ENCODE measurements around the gene NRXN3. TPM values are rescaled to one million over a fixed set of nuclear protein-coding genes. Genes with fewer than 3 reads are reported as not detected.

The NRXN3 gene
- total and polyA plus RNA-seq, 4 donors: 0.07 to 1.2 (median 0.23) TPM

- 57% methylated on average over 3 of the region's 3 CpGs for WGBS
- no peak overlapping the region for H3K27ac ChIP-seq (ENCODE audit: low read depth in 1 of 2, low read length in 2 of 2)
- H3K36me3 ChIP-seq (ENCODE audit: control insufficient read depth in 4 of 4, insufficient read depth in 3 of 4, low read depth in 1 of 4, low read length in 3 of 4): no peaks in the 10 kb centered on the region
These were observed 146.6 kb downstream of the NRXN3 start for GRCh38 chr14:78316786-78317185.

GRCh38 chr14:78319406-78319805 is 149.2 kb downstream of the NRXN3 start:
- Histone ChIP-seq H3K27ac (ENCODE audit: low read depth in 1 of 2, low read length in 2 of 2) (no peak overlapping the region), H3K9ac (ENCODE audit: low read depth in 1 of 2, low read length in 2 of 2) (no peak overlapping the region), H3K9me3 (ENCODE audit: control insufficient read depth in 4 of 4, low read length in 3 of 4) (no peaks in the 10 kb centered on the region), H3K36me3 (ENCODE audit: control insufficient read depth in 4 of 4, insufficient read depth in 3 of 4, low read depth in 1 of 4, low read length in 3 of 4) (no peaks in the 10 kb centered on the region), H3K27me3 (ENCODE audit: control insufficient read depth in 4 of 4, insufficient read depth in 4 of 4, low read length in 3 of 4) (peaks cover 0 to 3% (median 0%) of the 10 kb centered on the region in 4 donors), H3K4me3 (ENCODE audit: low read depth in 1 of 3, low read length in 3 of 3) (no peak overlapping the region), H3K4me1 (ENCODE audit: control insufficient read depth in 4 of 4, insufficient read depth in 4 of 4, low read length in 3 of 4) (no peaks in the 10 kb centered on the region)
- TF ChIP-seq FOXA1 (IDR thresholded peaks at IDR 0.05) (no peak), HNF4G (IDR thresholded peaks at IDR 0.05) (no peak), CTCF (IDR thresholded peaks at IDR 0.05; ENCODE audit: low read depth, low read length, missing input control) (no peak), TAF1 (conservative IDR thresholded peaks at IDR 0.05) (no peak), YY1 (IDR thresholded peaks at IDR 0.05) (no peak), EGR1 (IDR thresholded peaks at IDR 0.05; ENCODE audit: low read depth in 2 of 2) (no peak)
- peak; percentile 72 for DNase-seq (ENCODE audit: low spot score)
- WGBS: 62% methylated on average over 2 of the region's 2 CpGs

More at GRCh38 chr14:78316786-78317185, 146.6 kb downstream of the NRXN3 start:
- peaks cover 0 to 3% (median 1%) of the 10 kb centered on the region in 4 donors for H3K27me3 ChIP-seq (ENCODE audit: control insufficient read depth in 4 of 4, insufficient read depth in 4 of 4, low read length in 3 of 4)
- no peaks in the 10 kb centered on the region for H3K9me3 ChIP-seq (ENCODE audit: control insufficient read depth in 4 of 4, low read length in 3 of 4)
- no peak for DNase-seq (ENCODE audit: low spot score)
- no peak overlapping the region for H3K9ac ChIP-seq (ENCODE audit: low read depth in 1 of 2, low read length in 2 of 2)
- H3K4me3 ChIP-seq (ENCODE audit: low read depth in 1 of 3, low read length in 3 of 3): no peak overlapping the region
- H3K4me1 ChIP-seq (ENCODE audit: control insufficient read depth in 4 of 4, insufficient read depth in 4 of 4, low read length in 3 of 4): no peaks in the 10 kb centered on the region
- no peak for TF ChIP-seq ZBTB33 (IDR thresholded peaks at IDR 0.05)
- TF ChIP-seq YY1 (IDR thresholded peaks at IDR 0.05): no peak
- TF ChIP-seq NR2F2 (IDR thresholded peaks at IDR 0.05): no peak
- no peak for TF ChIP-seq HNF4G (IDR thresholded peaks at IDR 0.05)
- TF ChIP-seq SP1 (IDR thresholded peaks at IDR 0.05): no peak
- no peak for TF ChIP-seq GABPA (IDR thresholded peaks at IDR 0.05 in 1 of 2, conservative IDR thresholded peaks at IDR 0.05 in 1 of 2)
- TF ChIP-seq RXRA (IDR thresholded peaks at IDR 0.05): no peak
- no peak for TF ChIP-seq HNF4A (conservative IDR thresholded peaks at IDR 0.05)
- TF ChIP-seq EGR1 (IDR thresholded peaks at IDR 0.05; ENCODE audit: low read depth in 2 of 2): no peak

- peaks cover 0 to 3% (median 0%) of the 10 kb centered on the region in 4 donors for H3K27me3 ChIP-seq (ENCODE audit: control insufficient read depth in 4 of 4, insufficient read depth in 4 of 4, low read length in 3 of 4)
- no peak overlapping the region for H3K4me3 ChIP-seq (ENCODE audit: low read depth in 1 of 3, low read length in 3 of 3)
- H3K9me3 ChIP-seq (ENCODE audit: control insufficient read depth in 4 of 4, low read length in 3 of 4): no peaks in the 10 kb centered on the region
- H3K9ac ChIP-seq (ENCODE audit: low read depth in 1 of 2, low read length in 2 of 2): no peak overlapping the region
- no peaks in the 10 kb centered on the region for H3K36me3 ChIP-seq (ENCODE audit: control insufficient read depth in 4 of 4, insufficient read depth in 3 of 4, low read depth in 1 of 4, low read length in 3 of 4)
- H3K4me1 ChIP-seq (ENCODE audit: control insufficient read depth in 4 of 4, insufficient read depth in 4 of 4, low read length in 3 of 4): no peaks in the 10 kb centered on the region
- H3K27ac ChIP-seq (ENCODE audit: low read depth in 1 of 2, low read length in 2 of 2): no peak overlapping the region
- WGBS: 19% methylated on average over 12 of the region's 12 CpGs
- peak; percentile 57 for DNase-seq (ENCODE audit: low spot score)
- TF ChIP-seq RAD21 (IDR thresholded peaks at IDR 0.05): no peak
- no peak for TF ChIP-seq ATF3 (IDR thresholded peaks at IDR 0.05)
- TF ChIP-seq TAF1 (conservative IDR thresholded peaks at IDR 0.05): no peak
- TF ChIP-seq YY1 (IDR thresholded peaks at IDR 0.05): no peak
- TF ChIP-seq FOXA1 (IDR thresholded peaks at IDR 0.05): no peak
- TF ChIP-seq RXRA (IDR thresholded peaks at IDR 0.05): no peak
- TF ChIP-seq NR2F2 (IDR thresholded peaks at IDR 0.05): no peak
- no peak for TF ChIP-seq EGR1 (IDR thresholded peaks at IDR 0.05; ENCODE audit: low read depth in 2 of 2)
- TF ChIP-seq HNF4A (conservative IDR thresholded peaks at IDR 0.05): no peak
- no peak for TF ChIP-seq HNF4G (IDR thresholded peaks at IDR 0.05)
- no peak for TF ChIP-seq ZBTB33 (IDR thresholded peaks at IDR 0.05)
- TF ChIP-seq JUND (IDR thresholded peaks at IDR 0.05): no peak
- no peak for TF ChIP-seq CTCF (IDR thresholded peaks at IDR 0.05; ENCODE audit: low read depth, low read length, missing input control)
These were observed 149.9 kb downstream of the NRXN3 start for GRCh38 chr14:78319887-78320635.
